RWPE2 (cell line): ENCODE results near the gene C21orf58.

Experiments
- ATAC-seq: fragments of 200-7000 bp; cut with Tn5 transposase; 3 replicates; pipeline ENCODE4 v1.9.1; 2021; ENCODE audit warnings: low read depth
- DNase-seq: peaks from one replicate; pipeline ENCODE4 v3.0.0-alpha.2; 2020; ENCODE audit warnings: low spot score
- H3K27ac ChIP-seq: fragments of 450-650 bp; 2 replicates; pipeline ENCODE4 v1.5.1; 2017; ENCODE audit warnings: mild to moderate bottlenecking; ENCODE audit not compliant: poor library complexity, severe bottlenecking
- H3K27me3 ChIP-seq: fragments of 250-450 bp; sonication (Bioruptor Pico); 2 replicates; pipeline ENCODE4 v1.5.1; 2021; ENCODE audit warnings: mild to moderate bottlenecking, moderate library complexity; ENCODE audit not compliant: insufficient read depth, poor library complexity, severe bottlenecking
- H3K36me3 ChIP-seq: fragments of 250-450 bp; sonication (Bioruptor Pico); 2 replicates; pipeline ENCODE4 v1.5.1; 2020; ENCODE audit warnings: low read depth, mild to moderate bottlenecking, moderate library complexity
- H3K4me1 ChIP-seq: fragments of 250-450 bp; sonication (Bioruptor Pico); 2 replicates; pipeline ENCODE4 v1.5.1; 2021; ENCODE audit warnings: mild to moderate bottlenecking, moderate library complexity; ENCODE audit not compliant: insufficient read depth, poor library complexity, severe bottlenecking
- H3K4me3 ChIP-seq: fragments of 250-450 bp; sonication (Bioruptor Pico); 2 replicates; pipeline ENCODE4 v1.5.1; 2021; ENCODE audit warnings: mild to moderate bottlenecking, moderate library complexity; ENCODE audit not compliant: severe bottlenecking
- H3K9me3 ChIP-seq: fragments of 250-450 bp; sonication (Bioruptor Pico); 2 replicates; pipeline ENCODE4 v1.5.1; 2021; ENCODE audit warnings: mild to moderate bottlenecking, moderate library complexity; ENCODE audit not compliant: severe bottlenecking
- CTCF ChIP-seq: fragments of 450-650 bp; IDR thresholded peaks from one replicate; pipeline ENCODE4 v1.5.1; 2017; ENCODE audit warnings: mild to moderate bottlenecking, moderate library complexity; ENCODE audit not compliant: poor library complexity, severe bottlenecking

Gene C21orf58

DNA sequence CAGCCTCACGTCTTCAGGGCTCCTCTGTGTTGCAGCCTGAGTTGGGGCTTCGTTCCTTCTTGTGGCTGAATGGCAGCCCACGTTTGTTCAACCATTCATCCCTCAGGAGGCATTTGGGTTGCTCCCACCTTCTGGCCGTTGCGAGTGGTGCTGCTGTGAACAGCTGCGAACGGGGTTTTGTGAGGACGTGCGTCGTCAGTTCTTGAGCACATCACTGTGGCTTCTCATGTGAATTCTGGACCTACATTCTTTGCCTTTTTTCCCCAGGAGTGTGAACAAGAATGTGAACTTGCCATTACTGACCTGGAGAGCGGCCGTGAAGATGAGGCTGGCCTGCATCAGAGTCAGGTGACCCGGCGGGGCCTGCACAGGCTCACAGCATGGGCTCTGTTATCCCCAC, 22.2 kb upstream of the C21orf58 start:
- no peak for TF ChIP-seq CTCF
- peaks cover 59% of the 10 kb centered on the region for H3K36me3 ChIP-seq

DNA sequence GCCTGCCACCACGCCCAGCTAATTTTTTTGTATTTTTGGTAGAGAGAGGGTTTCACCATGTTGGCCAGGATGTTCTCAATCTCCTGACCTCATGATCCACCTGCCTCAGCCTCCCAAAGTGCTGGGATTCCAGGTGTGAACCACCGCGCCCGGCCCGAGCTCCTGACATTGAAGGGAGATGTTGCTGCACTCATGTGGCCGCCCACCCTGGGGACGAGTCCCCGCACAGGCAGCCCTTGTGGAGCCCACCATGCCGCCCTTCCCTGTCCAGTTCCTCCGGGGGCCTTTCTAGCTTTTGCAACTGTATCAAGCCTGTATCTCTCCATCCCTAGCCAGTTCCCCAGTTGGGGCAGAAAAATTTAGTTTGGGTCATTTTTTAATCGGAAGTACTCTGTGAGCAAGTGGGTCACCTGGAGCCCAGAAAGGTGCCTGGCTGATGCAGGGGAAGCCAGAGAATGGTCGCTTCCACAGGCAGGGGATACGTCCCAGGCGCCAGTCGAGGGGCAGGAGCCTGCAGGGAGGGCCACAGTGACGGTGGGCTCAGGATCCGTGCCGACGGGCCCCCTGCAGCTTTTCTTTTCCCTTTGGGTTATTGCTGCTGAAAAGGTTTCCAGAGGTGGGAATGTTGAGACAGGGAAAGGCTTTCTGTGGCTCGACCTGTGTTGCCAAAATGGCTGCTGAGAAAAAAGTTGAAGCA, 20.7 kb upstream of the C21orf58 start:
- no peak overlapping the region for H3K27ac ChIP-seq
- no peak for TF ChIP-seq CTCF
- H3K36me3 ChIP-seq, result peaks cover 56% of the 10 kb centered on the region
- H3K27me3 ChIP-seq, result no peaks in the 10 kb centered on the region
- H3K4me1 ChIP-seq, result no peaks in the 10 kb centered on the region
- ATAC-seq (no peak), DNase-seq (no peak)
- H3K4me3 ChIP-seq, result no peak overlapping the region
- no peaks in the 10 kb centered on the region for H3K9me3 ChIP-seq

More for the DNA sequence above, 22.2 kb upstream of the C21orf58 start:
- no peaks in the 10 kb centered on the region for H3K9me3 ChIP-seq
- no peak overlapping the region for H3K27ac ChIP-seq
- no peaks in the 10 kb centered on the region for H3K4me1 ChIP-seq
- DNase-seq (no peak), ATAC-seq (no peak)
- no peak overlapping the region for H3K4me3 ChIP-seq
- H3K27me3 ChIP-seq, result no peaks in the 10 kb centered on the region

GRCh38 chr21:46340998-46341397, 17.3 kb upstream of the C21orf58 start:
- DNase-seq (no peak), ATAC-seq (no peak)
- Histone ChIP-seq H3K27me3 (no peaks in the 10 kb centered on the region), H3K27ac (no peak overlapping the region), H3K9me3 (no peaks in the 10 kb centered on the region), H3K36me3 (peaks cover 56% of the 10 kb centered on the region), H3K4me3 (no peak overlapping the region), H3K4me1 (no peaks in the 10 kb centered on the region)
- no peak for TF ChIP-seq CTCF

DNA sequence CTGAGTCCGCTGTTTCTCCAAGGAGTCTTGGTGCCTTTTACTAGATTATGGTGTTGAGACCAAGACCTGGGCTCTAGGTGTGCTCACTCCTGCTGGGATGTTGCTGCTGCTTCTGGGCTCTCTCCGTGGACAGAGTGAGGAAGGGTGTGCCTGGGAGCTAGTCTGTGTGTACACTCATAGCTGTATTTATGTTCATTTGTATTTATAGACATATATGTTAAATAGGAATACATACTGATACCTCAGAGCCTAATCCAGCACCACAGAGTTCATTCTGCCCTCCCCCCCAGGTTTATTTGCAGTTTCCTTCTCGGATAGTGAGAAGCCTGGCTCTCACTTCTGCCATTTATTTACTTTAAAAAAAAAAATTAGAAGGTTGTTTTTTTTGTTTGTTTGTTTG, 12.9 kb upstream of the C21orf58 start:
- no peak for ATAC-seq
- peaks cover 75% of the 10 kb centered on the region for H3K36me3 ChIP-seq
- no peaks in the 10 kb centered on the region for H3K9me3 ChIP-seq
- no peak for TF ChIP-seq CTCF
- no peak overlapping the region for H3K4me3 ChIP-seq
- H3K4me1 ChIP-seq, result peaks cover 5% of the 10 kb centered on the region
- H3K27ac ChIP-seq, result no peak overlapping the region
- no peaks in the 10 kb centered on the region for H3K27me3 ChIP-seq
- no peak for DNase-seq

- TF ChIP-seq CTCF, result no peak
Observed at GRCh38 chr21:46334351-46335140, 10.9 kb upstream of the C21orf58 start.

More at GRCh38 chr21:46334351-46335140, 10.9 kb upstream of the C21orf58 start:
- no peaks in the 10 kb centered on the region for H3K27me3 ChIP-seq
- no peak for ATAC-seq
- no peaks in the 10 kb centered on the region for H3K9me3 ChIP-seq
- H3K27ac ChIP-seq, result no peak overlapping the region
- DNase-seq, result no peak
- peaks cover 85% of the 10 kb centered on the region for H3K36me3 ChIP-seq
- H3K4me1 ChIP-seq, result peaks cover 5% of the 10 kb centered on the region
- H3K4me3 ChIP-seq, result no peak overlapping the region
